GM12874 (cell line): ENCODE measurements around the gene NBEA.

Experiments used
- CTCF ChIP-seq: IDR thresholded peaks from 2 replicates; pipeline ENCODE4 v1.5.1; 2011; ENCODE audit warnings: low read depth, mild to moderate bottlenecking, control low read depth, low read length, moderate library complexity; ENCODE audit not compliant: insufficient read depth

The NBEA gene

GRCh38 chr13:35266412-35266811 is 324.3 kb downstream of the NBEA start:
- no peak for TF ChIP-seq CTCF

- no peak for TF ChIP-seq CTCF
Measured at GRCh38 chr13:35278917-35279316, 336.8 kb downstream of the NBEA start.

- TF ChIP-seq CTCF = no peak
Measured at GRCh38 chr13:35279500-35279899, 337.4 kb downstream of the NBEA start.

- TF ChIP-seq CTCF = no peak
Measured at GRCh38 chr13:35283856-35284255, 341.8 kb downstream of the NBEA start.

- TF ChIP-seq CTCF = no peak
Measured at GRCh38 chr13:35285677-35286076, 343.6 kb downstream of the NBEA start.

GRCh38 chr13:35292329-35292728 is 350.3 kb downstream of the NBEA start:
- TF ChIP-seq CTCF = no peak

GRCh38 chr13:35293579-35294226 is 351.6 kb downstream of the NBEA start:
- no peak for TF ChIP-seq CTCF
